HG03460 (cell line): Measurements from ENCODE around the gene IGFLR1.

Experiments used
- ATAC-seq: cut with Tn5 transposase; IDR thresholded peaks from one replicate; pipeline ENCODE4 v1.9.1; 2021; ENCODE audit not compliant: unreplicated experiment

IGFLR1 gene, protein sequence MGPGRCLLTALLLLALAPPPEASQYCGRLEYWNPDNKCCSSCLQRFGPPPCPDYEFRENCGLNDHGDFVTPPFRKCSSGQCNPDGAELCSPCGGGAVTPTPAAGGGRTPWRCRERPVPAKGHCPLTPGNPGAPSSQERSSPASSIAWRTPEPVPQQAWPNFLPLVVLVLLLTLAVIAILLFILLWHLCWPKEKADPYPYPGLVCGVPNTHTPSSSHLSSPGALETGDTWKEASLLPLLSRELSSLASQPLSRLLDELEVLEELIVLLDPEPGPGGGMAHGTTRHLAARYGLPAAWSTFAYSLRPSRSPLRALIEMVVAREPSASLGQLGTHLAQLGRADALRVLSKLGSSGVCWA

DNA sequence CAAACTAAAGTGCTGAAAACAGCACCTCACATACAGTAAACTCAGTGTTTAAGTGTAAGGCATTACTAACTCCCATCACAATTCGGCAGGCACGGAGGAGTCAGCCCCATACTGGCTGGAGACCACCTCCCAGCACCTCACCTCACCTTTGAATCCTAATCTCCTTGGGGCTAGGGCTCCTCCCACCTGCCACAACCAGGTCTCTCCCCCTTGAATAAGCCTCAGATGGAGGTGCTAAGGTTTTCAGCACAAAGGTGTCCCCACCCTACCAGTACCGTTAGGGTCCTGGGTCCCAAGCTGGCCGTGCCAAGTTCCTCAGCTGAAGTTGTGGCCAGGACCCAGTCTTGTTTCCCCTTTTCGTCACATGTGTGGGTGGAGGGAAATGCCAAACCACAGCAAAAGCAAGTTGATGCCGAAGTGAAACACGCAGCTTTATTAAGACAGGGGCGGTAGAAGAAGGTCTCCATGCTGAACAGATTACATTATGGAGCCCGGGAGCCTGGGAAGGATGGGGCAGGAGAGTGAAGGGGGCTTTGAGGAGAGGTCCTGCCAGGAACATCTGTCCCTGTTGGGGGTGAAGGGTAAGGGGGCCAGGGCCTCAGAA, at the start of gene IGFLR1:
TSS of gene IGFLR1 (minus strand) at position 332 of the 604 bp plus-strand sequence. CDS start 1,272 bp downstream, outside the sequence.
- no peak for ATAC-seq

DNA sequence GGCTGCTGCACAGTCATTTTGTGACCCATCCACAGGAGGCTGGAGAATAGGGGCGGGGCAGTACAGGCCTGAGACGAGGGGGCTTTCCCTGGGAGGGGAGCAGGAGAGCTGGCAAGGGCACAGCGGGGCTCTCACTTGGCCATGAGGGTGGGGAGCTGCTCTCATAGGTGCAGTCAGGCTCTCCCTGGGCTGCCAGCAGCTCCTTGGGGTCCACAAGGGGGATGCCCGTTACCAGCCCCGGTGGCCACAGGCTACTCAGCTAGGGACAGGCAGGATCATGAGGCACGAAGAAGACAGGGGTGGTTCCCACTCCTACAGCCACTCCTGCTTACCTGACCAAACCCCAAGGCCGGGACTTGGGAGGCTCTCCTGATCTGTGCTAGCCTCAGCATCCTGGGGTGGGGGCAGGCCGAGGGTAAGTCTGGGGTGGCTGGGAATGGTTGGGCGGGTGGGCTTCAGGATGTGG, 49.6 kb upstream of the IGFLR1 start:
- no peak for ATAC-seq

DNA sequence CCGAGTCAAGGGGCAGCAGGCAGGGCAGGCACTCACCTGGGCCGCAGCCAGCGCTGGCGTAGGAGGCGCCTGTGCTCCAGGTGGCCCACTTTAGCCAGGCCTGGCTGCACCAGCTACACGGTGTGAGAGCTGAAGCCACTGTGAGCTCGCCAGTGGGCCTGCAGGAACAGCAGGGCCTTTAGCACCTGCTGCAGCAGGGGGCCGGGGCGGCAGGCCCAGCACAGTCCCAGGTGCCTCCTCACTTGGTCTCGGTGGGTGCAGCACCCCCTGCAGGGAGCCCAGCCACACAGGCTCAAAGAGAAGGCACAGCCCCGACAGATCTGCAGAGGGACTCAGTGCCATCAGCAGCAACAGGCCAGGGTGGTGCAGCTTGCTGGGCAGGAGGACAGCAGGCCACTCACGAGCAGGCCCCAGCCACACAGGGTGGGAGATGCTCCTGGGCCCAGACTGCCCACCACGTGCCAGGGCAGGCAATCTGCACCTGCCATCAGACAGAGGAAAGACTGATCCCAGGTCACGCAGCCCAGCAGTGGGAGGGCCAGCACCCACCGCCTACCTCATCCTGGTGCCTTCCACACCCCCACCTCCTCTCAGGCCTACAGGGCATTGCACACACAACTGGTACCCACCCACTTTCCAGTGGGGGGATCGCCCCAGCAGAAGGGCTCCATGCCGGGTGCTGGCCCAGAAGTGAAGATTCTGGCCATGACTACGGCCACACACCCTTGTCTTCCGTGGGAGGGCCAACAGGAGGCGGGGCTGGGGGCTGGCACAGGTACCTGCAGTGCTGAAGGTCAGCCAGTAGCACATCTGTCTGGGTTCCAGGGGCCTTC, 48.9 kb upstream of the IGFLR1 start:
- no peak for ATAC-seq

DNA sequence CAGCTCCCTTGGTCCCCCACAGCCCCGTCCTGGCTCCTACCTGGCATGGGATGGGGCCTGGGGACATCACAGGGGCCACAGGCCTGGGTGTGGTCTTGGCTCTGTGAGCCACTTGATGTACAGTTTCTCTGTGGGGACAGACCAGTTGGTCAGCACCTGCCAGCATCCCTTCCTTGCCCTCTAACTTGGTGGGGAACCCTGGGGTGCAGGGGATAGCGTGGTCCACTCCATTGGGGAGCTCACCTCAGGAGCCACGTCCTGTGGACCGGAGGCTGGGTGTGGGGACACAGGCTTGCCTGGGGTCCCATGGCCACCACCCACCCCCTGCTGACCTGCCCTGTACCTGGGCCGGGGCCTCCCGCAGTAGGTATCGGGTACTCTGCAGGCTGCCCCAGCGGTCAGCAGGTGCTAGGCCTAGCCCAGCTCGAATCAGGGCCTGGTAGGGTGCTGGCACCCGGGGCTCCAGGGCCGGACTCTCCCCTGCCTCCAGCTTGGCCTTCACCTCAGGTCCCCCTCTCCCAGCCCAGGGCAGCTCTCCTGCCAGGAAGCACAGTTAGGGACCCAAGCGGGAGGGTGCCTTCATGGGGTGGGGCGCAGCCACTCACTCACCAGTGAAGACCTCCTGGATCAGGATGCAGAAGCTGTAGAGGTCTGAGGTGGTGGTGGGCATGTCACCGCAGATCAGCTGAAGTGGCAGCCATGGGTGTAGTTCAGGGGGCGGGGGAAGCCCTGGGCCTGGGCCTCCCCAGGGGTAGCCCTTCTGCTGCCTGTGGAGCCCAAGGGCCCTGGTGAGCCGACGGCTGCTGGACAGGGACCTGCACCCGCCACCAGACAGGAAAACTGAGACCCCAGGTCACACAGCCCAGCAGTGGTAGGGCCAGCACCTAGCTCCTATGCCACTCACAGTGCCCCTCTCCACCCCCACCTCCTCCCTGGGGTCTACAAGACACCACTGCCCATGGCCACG, 48.0 kb upstream of the IGFLR1 start:
- no peak for ATAC-seq

DNA sequence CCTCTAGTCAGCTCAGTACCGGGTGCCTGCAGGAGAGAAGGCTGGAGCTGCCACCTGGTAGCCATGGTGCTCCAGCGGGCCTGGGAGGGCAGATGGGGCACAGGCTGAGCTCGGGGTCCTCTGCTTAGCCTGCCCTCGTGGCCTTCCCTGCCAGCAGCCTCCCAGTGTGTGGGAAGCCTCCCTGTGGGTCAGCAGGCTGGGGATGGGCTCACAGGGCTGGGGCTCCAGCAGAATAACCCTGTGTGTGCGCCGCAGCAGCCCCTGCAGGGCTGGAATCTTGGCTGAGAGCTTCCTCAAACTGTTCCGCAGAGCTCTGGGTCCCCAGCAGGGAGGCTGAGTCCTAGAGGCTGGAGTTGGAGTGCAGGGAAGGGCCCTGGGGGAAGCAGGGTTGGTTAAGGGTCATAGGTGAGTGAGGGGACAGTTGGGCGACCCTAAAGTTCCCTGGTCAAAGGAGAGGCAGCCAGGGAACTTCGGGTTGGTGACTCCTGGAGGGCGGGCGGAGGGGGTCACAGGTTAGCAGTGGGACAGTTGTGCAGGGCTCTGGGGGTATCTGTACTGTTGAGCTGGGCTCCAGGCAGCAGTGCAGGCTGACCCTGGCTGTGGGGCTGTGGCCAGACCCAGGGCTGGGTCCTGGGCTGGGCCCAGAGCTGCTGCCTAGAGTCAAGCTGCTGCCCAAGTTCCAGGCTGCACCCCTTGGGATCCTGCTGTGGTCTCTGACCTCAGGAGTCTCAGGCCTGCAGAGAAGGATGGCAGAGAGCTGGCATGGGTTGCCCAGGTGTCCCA, 47.1 kb upstream of the IGFLR1 start:
- ATAC-seq, result no peak

DNA sequence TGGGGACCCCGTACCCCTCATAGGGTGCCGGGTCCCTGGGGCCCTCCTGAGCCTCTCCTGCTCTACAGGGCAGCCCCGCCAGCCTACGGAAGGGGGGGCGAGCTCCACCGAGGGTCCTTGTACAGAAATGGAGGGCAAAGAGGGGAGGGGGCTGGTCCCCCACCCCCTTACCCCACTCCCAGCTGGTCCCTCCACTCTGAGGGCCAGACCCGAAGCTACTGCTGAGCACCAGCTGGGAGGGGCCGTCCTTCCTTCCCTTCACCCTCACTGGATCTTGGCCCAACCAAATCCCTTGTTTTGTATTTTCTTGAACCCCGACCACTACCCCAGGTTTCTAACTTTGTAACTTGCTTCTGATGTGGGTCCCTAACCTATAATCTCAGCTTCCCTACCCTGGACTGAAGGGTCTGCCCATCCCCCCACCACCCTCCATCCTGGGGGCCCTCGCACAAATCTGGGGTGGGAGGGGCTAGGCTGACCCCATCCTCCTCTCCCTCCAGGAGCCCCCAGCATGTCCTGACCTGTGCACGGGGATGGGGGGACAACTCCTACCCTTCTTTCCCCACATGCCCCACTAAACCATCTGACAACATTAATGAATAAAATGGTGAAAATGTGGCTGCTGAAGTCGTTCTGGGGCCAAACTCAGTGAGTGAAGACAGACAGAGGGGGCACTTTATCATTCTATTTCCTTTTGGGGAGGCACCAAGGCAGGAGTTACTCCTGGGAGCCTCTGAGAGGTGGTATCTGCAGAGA, 46.1 kb upstream of the IGFLR1 start:
- ATAC-seq, result no peak

DNA sequence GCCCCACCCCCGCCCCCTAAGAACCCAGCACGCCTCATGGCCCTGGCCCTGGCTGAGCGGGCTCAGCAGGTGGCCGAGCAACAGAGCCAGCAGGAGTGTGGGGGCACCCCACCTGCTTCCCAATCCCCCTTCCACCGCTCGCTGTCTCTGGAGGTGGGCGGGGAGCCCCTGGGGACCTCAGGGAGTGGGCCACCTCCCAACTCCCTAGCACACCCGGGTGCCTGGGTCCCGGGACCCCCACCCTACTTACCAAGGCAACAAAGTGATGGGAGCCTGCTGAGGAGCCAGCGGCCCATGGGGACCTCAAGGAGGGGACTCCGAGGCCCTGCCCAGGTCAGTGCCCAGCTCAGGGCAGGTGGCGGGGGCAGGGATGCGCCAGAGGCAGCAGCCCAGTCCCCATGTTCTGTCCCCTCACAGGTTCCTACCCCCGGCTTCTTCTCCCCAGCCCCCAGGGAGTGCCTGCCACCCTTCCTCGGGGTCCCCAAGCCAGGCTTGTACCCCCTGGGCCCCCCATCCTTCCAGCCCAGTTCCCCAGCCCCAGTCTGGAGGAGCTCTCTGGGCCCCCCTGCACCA, 45.1 kb upstream of the IGFLR1 start:
- ATAC-seq, result no peak

DNA sequence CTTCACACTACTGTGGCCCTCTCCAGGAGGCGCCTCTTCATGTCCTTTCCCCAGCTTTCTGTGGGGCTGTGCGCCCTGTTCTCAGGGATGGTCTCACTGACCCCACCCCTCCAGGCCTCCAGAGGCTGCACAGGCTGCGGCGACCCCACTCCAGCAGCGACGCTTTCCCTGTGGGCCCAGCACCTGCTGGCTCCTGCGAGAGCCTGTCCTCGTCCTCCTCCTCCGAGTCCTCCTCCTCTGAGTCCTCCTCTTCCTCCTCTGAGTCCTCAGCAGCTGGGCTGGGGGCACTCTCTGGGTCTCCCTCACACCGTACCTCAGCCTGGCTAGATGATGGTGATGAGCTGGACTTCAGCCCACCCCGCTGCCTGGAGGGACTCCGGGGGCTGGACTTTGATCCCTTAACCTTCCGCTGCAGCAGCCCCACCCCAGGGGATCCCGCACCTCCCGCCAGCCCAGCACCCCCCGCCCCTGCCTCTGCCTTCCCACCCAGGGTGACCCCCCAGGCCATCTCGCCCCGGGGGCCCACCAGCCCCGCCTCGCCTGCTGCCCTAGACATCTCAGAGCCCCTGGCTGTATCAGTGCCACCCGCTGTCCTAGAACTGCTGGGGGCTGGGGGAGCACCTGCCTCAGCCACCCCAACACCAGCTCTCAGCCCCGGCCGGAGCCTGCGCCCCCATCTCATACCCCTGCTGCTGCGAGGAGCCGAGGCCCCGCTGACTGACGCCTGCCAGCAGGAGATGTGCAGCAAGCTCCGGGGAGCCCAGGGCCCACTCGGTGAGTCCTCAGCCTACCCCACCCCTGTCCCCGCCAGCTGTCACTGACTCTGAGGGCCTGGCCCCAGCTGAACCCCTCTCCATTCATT, 44.3 kb upstream of the IGFLR1 start:
- no peak for ATAC-seq

DNA sequence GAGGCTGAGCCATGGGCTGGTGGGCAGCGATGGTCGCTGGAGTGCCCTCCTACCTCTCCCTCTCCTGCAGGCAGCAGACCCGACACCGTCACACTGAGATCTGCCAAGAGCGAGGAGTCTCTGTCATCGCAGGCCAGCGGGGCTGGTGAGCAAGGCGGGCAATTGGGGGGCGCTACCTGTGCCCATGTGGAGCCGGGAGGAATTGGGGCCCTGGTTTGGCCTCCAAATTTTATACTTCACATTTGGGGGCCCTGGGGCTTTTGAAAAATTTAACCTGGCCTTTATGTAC, 43.0 kb upstream of the IGFLR1 start:
- ATAC-seq, result no peak

DNA sequence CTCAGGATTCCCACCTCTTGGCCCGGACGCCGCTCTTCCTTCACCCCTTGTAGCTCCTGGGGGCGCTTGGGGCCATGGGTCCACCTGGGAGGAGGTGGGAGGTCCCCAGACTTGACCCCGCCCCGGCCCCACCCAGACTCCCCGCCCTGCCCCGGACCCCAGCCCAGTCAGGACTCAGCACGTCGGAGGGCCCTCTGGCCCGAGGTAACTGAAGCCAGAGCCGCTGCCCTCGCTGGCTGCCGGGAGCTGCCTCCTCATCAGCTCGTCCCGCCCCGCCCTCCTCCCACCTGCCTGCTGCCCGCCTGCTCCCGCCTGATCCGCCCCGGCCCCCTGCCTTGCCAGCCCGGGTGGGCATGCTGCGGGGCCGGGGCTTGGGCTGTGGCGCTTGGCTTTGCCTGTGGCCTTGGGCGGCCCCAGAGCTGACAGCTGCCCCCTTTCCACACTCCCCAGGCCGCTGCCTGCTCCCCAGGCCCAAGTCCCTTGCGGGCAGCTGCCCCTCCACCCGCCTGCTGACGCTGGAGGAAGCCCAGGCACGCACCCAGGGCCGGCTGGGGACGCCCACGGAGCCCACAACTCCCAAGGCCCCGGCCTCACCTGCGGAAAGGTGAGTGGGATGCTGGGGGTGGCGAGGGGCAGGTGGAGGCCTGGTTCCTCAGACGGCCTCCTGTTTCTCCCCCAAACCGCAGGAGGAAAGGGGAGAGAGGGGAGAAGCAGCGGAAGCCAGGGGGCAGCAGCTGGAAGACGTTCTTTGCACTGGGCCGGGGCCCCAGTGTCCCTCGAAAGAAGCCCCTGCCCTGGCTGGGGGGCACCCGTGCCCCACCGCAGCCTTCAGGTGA, 42.5 kb upstream of the IGFLR1 start:
- ATAC-seq, result no peak

DNA sequence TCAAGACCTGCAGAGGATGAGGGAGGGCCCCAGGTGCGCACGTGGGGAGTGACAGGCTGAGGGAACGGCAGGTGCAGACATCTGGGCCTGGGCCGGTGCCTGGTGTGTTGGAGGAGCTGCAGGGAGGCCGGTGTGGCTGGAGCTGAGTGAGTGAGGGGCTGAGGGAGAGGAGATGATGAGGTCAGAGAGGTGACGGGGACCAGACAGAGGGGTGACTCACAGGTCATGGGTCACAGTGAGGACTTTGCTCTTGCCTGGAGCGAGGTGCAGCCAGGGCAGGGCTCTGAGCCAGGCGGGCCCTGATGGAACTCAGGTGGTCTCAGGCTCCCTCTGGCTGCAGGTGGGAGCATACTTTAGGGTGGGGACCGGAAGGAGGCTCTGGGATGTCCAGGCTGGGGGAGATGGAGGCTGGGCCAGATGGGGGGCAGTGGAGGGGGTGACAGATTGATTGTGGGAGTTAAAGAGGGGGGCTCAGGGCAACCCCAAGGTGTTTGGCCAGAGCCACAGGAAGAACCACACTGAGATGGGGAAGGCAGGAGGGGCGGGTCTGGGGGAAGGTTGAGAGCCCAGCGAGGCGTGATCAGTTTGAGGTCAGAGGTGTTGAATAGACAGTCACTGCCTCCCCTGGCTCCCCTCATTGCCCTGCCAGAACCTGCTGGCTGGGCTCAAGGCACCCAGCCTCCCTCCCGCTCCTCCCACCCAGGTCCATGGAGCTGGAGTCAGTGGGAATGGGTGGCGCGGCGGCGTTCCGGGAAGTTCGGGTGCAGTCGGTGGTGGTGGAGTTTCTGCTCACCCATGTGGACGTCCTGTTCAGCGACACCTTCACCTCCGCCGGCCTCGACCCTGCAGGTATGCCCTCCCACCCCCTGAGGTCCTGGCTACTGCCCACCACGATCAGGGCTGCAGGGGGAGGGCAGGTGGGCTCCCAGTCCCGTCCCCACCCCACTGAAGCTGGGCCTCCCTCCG, 41.5 kb upstream of the IGFLR1 start:
- ATAC-seq, result no peak

DNA sequence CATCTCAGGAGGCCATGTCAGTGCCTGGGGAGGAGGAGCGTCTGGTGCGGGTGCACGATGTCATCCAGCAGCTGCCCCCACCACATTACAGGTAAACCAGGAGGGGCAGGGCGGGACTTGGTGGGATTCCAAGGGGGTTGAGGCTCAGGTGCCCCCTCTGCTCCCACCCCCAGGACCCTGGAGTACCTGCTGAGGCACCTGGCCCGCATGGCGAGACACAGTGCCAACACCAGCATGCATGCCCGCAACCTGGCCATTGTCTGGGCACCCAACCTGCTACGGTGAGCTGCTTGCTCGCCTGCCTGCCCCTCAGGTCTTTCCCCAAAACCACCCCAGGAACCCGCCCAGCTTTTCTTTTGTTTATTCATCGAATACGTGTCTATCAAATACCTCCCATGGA, 40.3 kb upstream of the IGFLR1 start:
- no peak for ATAC-seq

DNA sequence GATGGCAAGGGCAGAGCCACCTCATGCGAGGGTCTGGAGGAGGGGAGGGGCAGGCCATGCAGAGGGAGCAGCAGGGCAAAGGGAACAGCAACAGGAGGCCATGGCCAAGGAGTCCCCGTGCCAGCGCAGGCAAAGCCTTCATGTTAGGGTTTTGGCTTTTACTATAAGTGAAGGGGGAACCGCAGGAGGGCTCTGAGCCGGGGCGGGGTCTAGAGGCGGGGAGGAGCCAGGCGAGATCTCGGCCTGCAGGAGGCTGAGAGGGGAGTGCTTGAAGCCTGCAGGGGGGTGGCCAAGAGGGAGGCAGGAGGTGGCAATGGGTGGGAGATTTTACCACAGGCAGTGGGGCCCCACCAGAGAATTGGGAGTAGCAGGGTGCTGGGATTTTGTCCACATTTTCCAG, 39.4 kb upstream of the IGFLR1 start:
- ATAC-seq, result no peak

DNA sequence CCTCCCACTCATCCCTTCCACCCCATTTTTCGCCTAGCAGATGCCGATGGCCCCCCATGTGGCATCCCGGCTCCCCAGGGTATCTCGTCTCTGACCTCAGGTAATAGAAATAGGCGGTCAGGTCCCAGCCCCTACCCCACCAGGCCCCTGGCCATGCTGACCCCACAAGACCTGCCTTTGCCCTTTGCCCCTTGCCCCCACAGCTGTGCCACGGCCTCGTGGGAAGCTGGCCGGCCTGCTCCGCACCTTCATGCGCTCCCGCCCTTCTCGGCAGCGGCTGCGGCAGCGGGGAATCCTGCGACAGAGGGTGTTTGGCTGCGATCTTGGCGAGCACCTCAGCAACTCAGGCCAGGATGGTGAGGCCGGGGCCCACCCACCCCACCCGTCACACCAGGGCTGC, 38.5 kb upstream of the IGFLR1 start:
- no peak for ATAC-seq

DNA sequence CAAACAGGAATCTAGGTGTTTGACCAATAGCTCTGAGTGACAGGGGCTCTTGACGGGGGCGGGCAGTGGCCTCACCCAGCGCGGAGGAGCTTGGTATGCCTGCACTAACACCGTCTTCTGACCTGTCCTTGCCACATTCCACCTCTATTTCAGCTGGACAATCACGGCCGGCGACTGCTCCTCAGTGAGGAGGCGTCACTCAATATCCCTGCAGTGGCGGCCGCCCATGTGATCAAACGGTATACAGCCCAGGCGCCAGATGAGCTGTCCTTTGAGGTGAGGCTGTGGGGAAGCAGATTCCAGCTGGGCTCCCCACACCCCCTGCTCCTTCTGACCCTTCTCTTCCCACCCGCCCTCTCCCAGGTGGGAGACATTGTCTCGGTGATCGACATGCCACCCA, 37.8 kb upstream of the IGFLR1 start:
- no peak for ATAC-seq

DNA sequence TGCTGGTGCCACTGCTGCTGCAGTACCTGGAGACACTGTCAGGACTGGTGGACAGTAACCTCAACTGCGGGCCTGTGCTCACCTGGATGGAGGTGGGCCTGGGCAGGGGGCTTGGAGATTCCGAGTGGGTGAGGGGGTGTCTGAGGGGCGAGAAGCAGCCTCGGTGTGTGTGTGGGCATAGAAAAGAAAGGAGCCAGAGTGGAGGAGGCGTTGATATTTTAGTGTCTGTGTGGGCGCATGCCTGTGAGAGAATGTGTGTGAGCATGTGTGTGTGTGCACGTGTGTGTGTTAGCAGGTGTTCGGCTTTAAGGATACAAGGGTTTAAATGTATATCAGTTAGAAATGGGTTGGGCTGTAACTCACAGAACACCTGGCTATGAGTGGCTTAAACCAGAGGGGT, 36.8 kb upstream of the IGFLR1 start:
- no peak for ATAC-seq
